Gastrocnemius medialis (tissue), 4 donors: Measurements from ENCODE around the gene HIRIP3. TPM values are rescaled to one million over a fixed set of nuclear protein-coding genes. Genes with fewer than 3 reads are reported as not detected.

Experiments used
- ATAC-seq, 2 donors: fragments of 150-250 bp; one replicate each; pipeline ENCODE4 v1.9.1; 2016
- DNase-seq, 2 donors: peaks; one replicate each; pipeline ENCODE4 v3.0.0-alpha.2; 2019
- H3K27ac ChIP-seq, 4 donors: fragments of 200-600 bp; sonication (generic); 1 replicate in 1 of 4; 2 replicates in 3 of 4; pipeline ENCODE4 v1.5.1; 2016 to 2018; ENCODE audit warnings: mild to moderate bottlenecking in 2 of 4, moderate library complexity in 1 of 4
- H3K27me3 ChIP-seq, 3 donors: fragments of 200-600 bp; sonication (generic) in 2 of 3; 1 replicate in 1 of 3; 2 replicates in 2 of 3; pipeline versions ENCODE4 v1.5.1 to v1.6.0; 2016 to 2019; ENCODE audit warnings: mild to moderate bottlenecking in 1 of 3, moderate library complexity in 1 of 3
- H3K36me3 ChIP-seq, 2 donors: fragments of 200-600 bp; sonication (generic) in 1 of 2; one replicate each; pipeline ENCODE4 v1.5.1; 2017 to 2018
- H3K4me1 ChIP-seq, 2 donors: fragments of 200-600 bp; sonication (generic) in 1 of 2; one replicate each; pipeline ENCODE4 v1.5.1; 2016 to 2017; ENCODE audit warnings: mild to moderate bottlenecking in 2 of 2
- H3K4me3 ChIP-seq, 4 donors: fragments of 200-600 bp; sonication (generic) in 3 of 4; 1 replicate in 1 of 4; 2 replicates in 3 of 4; pipeline ENCODE4 v1.5.1; 2016 to 2019; ENCODE audit warnings: mild to moderate bottlenecking in 2 of 4
- H3K9me3 ChIP-seq, 3 donors: fragments of 200-600 bp; sonication (generic) in 2 of 3; 1 replicate in 1 of 3; 2 replicates in 2 of 3; pipeline ENCODE4 v1.5.1; 2016 to 2019
- POLR2A ChIP-seq, 2 donors: fragments of 450-650 bp; IDR thresholded peaks; one replicate each; pipeline ENCODE4 v1.6.1; 2017; ENCODE audit warnings: antibody characterized with exemption in 2 of 2, mild to moderate bottlenecking in 2 of 2, moderate library complexity in 2 of 2
- in situ Hi-C, 4 donors: fragments of 200-750 bp; cut with MboI; loops; one replicate each; pipeline versions ENCODE4 v1.15.0 to v1.8.0; 2017; ENCODE audit warnings: low sequenced_read_pairs in 4 of 4
- intact Hi-C: fragments of 100-400 bp; cut with DNase I; formaldehyde crosslinking; loops from one replicate; pipeline ENCODE4 v1.15.1; 2023; ENCODE audit warnings: low total_unique reads
- total RNA-seq, 4 donors: library from RNA; depleted of rRNA; stranded (reverse); fragments of >200 nt; gene quantifications; one replicate each; pipeline versions ENCODE4 v1.1.0 to v1.2.3, GENCODE V29; 2016
- TF ChIP-seq, protein P1 (sequence below), 5 experiments: fragments of 450-650 bp in 3 of 5; fragments of 200-600 bp in 2 of 5; sonication (generic) in 2 of 5; IDR thresholded peaks in 4 of 5; conservative IDR thresholded peaks in 1 of 5; 1 replicate in 4 of 5; 2 replicates in 1 of 5; pipeline ENCODE4 v1.5.1; 2016 to 2019; ENCODE audit warnings: antibody characterized with exemption in 5 of 5, mild to moderate bottlenecking in 3 of 5, moderate library complexity in 3 of 5

The HIRIP3 gene
- total RNA-seq, 4 donors from 2014 or later: 13.5 to 25.6 (median 17.2) TPM

DNA sequence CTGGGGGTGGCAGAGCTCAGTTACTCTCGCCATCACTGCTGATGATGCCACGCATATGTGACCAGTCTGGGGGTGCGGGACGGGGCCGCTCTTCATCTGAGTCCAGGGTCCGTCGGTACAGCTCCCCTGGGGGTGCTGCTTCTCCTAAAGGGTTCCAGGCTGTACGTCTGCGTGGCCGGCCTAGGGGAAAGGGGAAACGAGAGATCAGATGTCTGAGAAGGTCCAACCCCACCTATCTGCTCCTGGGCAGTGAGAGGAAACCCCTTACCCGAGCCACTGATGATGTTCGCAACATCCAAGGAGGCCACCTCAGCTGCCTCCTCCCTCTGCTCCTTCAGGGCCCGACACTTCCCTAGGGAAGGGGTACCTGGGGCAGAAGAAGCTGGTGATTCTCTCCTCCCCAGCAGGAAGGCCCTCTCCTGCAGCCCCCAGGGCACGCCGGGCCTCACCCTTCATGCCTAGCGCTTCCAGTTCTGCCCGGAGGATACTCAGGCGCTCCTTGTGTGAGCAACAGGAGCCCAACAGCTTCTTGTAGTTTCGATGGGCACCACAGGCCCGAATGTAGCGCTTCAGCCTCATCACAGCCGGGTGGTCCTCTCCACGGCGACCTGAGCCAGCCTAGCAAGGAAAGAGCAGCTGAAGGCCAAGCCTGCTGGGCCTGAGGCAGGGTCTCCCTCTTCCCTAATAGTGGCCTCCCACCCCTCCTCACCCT lies 2.1 kb downstream of the HIRIP3 start:
- no peaks in the 10 kb centered on the region for H3K27me3 ChIP-seq
- peaks cover 17 to 21% of the 10 kb centered on the region in 2 donors for H3K4me1 ChIP-seq
- in situ Hi-C loops: no loop called here
- TF ChIP-seq, protein P1, sequence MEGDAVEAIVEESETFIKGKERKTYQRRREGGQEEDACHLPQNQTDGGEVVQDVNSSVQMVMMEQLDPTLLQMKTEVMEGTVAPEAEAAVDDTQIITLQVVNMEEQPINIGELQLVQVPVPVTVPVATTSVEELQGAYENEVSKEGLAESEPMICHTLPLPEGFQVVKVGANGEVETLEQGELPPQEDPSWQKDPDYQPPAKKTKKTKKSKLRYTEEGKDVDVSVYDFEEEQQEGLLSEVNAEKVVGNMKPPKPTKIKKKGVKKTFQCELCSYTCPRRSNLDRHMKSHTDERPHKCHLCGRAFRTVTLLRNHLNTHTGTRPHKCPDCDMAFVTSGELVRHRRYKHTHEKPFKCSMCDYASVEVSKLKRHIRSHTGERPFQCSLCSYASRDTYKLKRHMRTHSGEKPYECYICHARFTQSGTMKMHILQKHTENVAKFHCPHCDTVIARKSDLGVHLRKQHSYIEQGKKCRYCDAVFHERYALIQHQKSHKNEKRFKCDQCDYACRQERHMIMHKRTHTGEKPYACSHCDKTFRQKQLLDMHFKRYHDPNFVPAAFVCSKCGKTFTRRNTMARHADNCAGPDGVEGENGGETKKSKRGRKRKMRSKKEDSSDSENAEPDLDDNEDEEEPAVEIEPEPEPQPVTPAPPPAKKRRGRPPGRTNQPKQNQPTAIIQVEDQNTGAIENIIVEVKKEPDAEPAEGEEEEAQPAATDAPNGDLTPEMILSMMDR (IDR thresholded peaks at IDR 0.05 in 4 of 5, conservative IDR thresholded peaks at IDR 0.05 in 1 of 5): no peak
- no peak for TF ChIP-seq POLR2A (IDR thresholded peaks at IDR 0.05)
- no peak for DNase-seq
- peaks cover 0 to 72% of the 10 kb centered on the region in 2 donors for H3K36me3 ChIP-seq
- no peak overlapping the region for H3K4me3 ChIP-seq
- ATAC-seq: no peak
- no peak overlapping the region for H3K27ac ChIP-seq
- intact Hi-C loops: loop anchor here (10.0 kb wide), 1 partner anchor 541 kb away; the partner anchor contains the start of gene ZNF747
- H3K9me3 ChIP-seq: no peaks in the 10 kb centered on the region

DNA sequence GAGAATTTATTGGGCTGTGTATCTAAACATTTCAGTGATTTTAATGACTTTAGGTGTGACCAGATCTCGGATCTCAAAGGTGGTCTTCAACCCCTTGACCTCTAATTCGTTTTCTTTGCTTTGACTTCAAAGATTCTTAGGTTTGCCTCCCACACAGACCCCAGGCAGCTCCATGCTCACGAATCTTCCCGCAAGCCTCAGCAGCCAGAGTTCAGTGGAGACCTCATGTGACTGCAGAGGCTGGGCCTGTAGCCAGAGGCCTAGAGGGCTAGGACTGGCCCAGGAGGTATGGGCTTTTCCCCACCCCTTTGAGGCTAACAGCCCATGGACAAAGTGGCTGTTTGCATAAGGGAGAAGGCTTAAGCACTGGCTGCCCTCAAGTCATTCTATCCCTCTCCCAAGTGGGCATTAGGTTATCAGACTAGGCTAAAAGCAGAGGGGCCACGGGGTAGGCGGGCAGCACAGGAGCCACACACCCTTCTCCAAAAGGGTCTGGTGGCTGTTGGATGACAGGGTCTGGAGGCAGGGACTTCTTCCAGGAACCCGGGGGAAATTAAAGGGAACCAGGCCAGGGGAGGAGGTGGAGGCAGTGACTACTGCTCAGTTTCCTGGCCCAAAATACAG lies 3.0 kb downstream of the HIRIP3 start:
- DNase-seq (no peak), ATAC-seq (no peak)
- peaks cover 0 to 72% of the 10 kb centered on the region in 2 donors for H3K36me3 ChIP-seq
- in situ Hi-C loops (no loop called here), intact Hi-C loops (loop anchor here (10.0 kb wide), 1 partner anchor 542 kb away; the partner anchor contains the start of gene ZNF747)
- TF ChIP-seq, protein P1 (IDR thresholded peaks at IDR 0.05 in 4 of 5, conservative IDR thresholded peaks at IDR 0.05 in 1 of 5): no peak
- TF ChIP-seq POLR2A (IDR thresholded peaks at IDR 0.05): no peak
- no peak overlapping the region for H3K4me3 ChIP-seq
- no peaks in the 10 kb centered on the region for H3K27me3 ChIP-seq
- peaks cover 17 to 21% of the 10 kb centered on the region in 2 donors for H3K4me1 ChIP-seq
- no peak overlapping the region for H3K27ac ChIP-seq
- H3K9me3 ChIP-seq: no peaks in the 10 kb centered on the region

DNA sequence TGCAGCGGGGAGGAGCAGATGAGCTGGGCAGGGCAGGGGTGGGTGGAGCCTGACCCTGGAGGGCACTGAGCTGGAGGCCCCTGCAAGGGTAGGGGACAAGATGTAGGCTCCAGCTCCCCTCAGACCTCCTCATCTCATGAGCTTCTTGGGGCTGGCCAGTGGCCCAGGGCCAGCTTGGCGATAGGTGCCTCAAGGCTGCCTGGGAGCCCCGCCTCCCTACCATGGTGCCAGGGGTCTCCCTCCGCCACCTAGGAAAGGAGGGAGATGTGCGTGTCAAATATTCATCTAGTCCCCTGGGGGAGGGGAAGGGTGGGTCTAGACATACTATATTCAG lies 3.9 kb downstream of the HIRIP3 start:
- TF ChIP-seq POLR2A (IDR thresholded peaks at IDR 0.05): no peak
- TF ChIP-seq, protein P1 (IDR thresholded peaks at IDR 0.05 in 4 of 5, conservative IDR thresholded peaks at IDR 0.05 in 1 of 5): no peak
- H3K27ac ChIP-seq: no peak overlapping the region
- peaks cover 0 to 75% of the 10 kb centered on the region in 2 donors for H3K36me3 ChIP-seq
- DNase-seq (no peak), ATAC-seq (no peak)
- in situ Hi-C loops (no loop called here), intact Hi-C loops (loop anchor here (10.0 kb wide), 1 partner anchor 543 kb away; the partner anchor contains the start of gene ZNF747)
- peaks cover 11 to 16% of the 10 kb centered on the region in 2 donors for H3K4me1 ChIP-seq
- no peaks in the 10 kb centered on the region for H3K27me3 ChIP-seq
- no peak overlapping the region for H3K4me3 ChIP-seq
- no peaks in the 10 kb centered on the region for H3K9me3 ChIP-seq

DNA sequence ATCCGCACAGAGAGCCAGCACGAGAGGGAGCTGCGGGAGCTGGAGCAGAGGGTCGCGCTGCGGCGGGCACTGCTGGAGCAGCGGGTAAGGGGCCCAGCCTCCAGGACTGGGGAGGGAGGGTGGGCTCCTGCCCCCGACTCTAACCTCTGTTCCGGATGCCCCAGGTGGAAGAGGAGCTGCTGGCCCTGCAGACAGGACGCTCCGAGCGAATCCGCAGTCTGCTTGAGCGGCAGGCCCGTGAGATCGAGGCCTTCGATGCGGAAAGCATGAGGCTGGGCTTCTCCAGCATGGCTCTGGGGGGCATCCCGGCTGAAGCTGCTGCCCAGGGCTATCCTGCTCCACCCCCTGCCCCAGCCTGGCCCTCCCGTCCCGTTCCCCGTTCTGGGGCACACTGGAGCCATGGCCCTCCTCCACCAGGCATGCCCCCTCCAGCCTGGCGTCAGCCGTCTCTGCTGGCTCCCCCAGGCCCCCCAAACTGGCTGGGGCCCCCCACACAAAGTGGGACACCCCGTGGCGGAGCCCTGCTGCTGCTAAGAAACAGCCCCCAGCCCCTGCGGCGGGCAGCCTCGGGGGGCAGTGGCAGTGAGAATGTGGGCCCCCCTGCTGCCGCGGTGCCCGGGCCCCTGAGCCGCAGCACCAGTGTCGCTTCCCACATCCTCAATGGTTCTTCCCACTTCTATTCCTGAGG lies 4.4 kb downstream of the HIRIP3 start:
- Histone ChIP-seq H3K36me3 (peaks cover 0 to 80% of the 10 kb centered on the region in 2 donors), H3K4me3 (no peak overlapping the region), H3K9me3 (no peaks in the 10 kb centered on the region), H3K27me3 (no peaks in the 10 kb centered on the region), H3K4me1 (peaks cover 11 to 14% of the 10 kb centered on the region in 2 donors), H3K27ac (no peak overlapping the region)
- no peak for DNase-seq
- ATAC-seq: no peak
- intact Hi-C loops: loop anchor here (10.0 kb wide), 1 partner anchor 544 kb away; the partner anchor contains the start of gene ZNF747
- TF ChIP-seq, protein P1 (IDR thresholded peaks at IDR 0.05 in 4 of 5, conservative IDR thresholded peaks at IDR 0.05 in 1 of 5): no peak
- no peak for TF ChIP-seq POLR2A (IDR thresholded peaks at IDR 0.05)
- in situ Hi-C loops: no loop called here
